Bone marrow (tissue), 2 donors: ENCODE measurements around the gene C11orf21.
"Not testable (repeated sequence)": the region's sequence is repeated elsewhere in the genome, so short reads cannot be mapped to it uniquely, and the experiment has no call there.

Source experiments
- DNase-seq, 2 donors: peaks; one replicate each; lab custom pipeline; 2025; lab: John Stamatoyannopoulos, UW

C11orf21 gene

DNA sequence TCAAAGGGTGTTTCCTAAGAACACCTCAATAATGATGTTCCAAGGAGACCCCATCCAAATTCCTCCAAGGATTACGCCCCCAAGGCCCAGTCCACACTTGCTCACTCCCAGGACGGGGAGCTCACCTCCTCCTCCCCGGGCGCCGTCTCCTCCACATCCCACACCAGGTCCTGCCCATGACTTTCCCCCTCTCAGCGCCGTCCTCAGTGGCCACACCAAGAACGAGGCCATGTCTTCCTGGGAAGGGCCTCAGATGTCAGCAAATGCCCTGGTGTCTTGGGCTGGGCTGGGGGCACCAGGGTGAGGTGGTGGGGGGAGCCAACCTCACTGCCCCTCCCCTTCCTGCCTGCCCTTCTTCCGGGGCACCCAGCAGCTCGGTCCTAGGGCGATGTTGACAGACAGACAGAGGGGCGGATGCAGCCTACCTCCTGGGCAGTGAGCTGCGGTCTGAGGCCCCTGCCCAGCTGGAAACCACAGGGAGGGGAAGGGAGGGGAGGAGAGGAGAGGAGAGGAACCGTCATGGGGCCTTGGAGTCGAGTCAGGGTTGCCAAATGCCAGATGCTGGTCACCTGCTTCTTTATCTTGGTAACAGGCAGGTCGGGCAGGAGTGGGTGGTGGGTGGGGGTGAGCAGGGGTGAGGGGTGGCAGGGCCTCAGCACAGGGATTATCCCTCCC, at the start of gene C11orf21, which contains the start of gene TSPAN32:
C11orf21 (minus strand) TSS at position 288 of the 675 bp plus-strand sequence; CDS start at position 178, 110 bp downstream.
TSPAN32 (plus strand) TSS at position 383 of the 675 bp plus-strand sequence; CDS start at position 520, 137 bp downstream.
- DNase-seq: peak; percentile 53 to 64

- no peak for DNase-seq
Measured at GRCh38 chr11:2348986-2349385, 47.3 kb upstream of the C11orf21 start.

GRCh38 chr11:2347308-2347830, 45.7 kb upstream of the C11orf21 start:
- no peak for DNase-seq

GRCh38 chr11:2346586-2347307, 45.0 kb upstream of the C11orf21 start:
- no peak for DNase-seq

GRCh38 chr11:2346014-2346413, 44.3 kb upstream of the C11orf21 start:
- DNase-seq: no peak

DNA sequence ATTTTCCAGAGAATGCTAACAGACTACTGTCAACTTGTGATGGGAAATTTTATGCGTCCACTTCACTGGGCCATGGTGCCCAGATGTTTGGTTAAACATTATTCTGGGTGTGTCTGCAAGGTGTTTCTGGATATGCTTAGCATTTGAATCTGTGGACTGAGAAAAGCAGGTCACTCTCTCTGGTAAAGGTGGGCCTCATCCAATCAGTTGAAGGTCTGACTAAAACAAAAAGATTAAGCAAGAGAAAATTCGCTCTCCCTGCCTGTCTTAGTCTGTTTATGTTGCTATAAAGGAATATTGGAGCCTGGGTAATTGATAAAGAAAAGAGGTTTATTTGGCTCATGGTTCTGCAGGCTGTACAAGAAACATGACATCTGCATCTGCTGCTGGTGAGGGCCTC, 43.3 kb upstream of the C11orf21 start:
- DNase-seq: no peak

GRCh38 chr11:2343502-2343901, 41.8 kb upstream of the C11orf21 start:
- DNase-seq: no peak

GRCh38 chr11:2342981-2343380, 41.3 kb upstream of the C11orf21 start:
- DNase-seq: no peak

DNA sequence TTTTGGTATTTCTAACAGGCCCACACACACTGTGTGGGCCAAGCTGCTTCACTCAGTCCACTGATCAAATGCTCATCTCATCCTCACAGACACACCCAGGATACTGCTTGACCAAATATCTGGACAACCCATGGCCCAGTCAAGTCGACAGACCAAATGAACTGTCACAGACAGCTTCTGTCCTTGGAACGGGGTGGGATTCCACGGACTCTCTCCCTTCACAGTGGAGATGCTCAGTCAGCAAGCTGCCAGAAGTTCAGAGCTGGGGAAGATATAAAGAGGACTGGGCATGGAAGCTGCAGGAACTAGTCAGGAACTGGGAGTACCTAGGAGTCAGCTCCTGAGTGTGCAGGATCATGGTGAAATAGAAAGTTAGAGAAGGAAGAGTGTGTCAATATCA, 40.8 kb upstream of the C11orf21 start:
- no peak for DNase-seq

DNA sequence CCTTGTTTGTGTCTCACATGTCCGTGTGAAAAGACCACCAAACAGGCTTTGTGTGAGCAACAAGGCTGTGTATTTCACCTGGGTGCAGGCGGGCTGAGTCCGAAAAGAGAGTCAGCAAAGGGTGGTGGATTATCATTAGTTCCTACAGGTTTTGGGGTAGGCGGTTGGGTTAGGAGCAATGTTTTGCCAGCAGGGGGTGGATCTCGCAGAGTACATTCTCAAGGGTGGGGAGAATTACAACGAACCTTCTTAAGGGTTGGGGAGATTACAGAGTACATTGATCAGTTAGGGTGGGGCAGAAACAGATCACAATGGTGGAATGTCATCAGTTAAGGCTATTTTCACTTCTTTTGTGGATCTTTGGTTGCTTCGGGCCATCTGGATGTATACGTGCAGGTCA, 37.0 kb upstream of the C11orf21 start:
- not testable (repeated sequence) for DNase-seq

DNA sequence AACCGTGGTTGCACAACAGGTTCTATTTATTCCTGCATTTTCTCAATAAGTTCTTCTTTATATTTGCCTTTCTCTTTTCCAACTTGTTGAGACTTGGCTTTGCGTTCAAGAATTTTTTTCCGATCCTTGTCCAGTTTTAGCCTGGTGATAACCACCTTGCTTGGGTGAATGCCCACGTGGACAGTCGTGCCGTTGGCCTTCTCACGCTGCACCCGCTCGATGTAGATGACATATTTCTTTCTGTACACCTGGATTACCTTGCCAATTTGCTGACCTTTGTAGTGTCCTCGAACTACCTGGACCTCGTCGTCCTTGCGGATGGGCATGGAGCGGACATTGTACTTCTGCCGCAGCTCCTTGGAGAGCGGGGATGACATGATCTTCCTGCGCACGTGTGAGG, 33.6 kb upstream of the C11orf21 start:
- not testable (repeated sequence) for DNase-seq

DNA sequence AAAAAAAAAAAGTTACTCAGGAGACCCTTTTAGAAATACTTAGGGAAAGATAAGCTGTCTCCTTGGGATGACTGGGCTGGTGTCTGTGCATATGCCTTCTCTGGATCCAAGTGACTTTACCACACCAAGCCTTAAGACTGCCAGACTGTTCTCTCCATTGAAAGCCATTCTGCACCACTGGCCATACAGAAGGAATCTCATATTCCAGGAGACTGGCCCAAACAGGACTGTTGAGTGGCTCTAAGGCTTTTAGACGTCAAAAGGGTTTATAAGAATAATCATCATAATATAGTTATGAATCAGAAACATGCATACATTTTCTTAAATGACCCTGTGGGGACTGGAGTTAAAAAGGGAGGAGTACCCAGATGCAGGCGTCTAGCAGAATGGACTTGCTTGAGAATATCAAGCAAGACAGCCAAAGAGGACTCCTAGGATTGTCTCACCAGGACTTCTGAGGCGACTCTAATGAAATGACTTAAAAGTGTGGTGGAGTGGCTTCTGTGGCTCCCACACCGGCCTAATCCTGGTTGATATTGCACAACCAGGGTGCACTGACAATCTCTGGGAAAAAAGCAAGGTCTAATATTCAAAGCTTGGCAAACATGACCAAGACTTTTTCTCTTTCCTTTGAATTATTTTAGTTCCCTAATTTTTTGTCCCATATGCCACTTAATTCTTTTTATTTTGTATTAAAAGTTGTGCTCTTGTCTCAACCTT, 31.9 kb upstream of the C11orf21 start:
- DNase-seq: not testable (repeated sequence)

DNA sequence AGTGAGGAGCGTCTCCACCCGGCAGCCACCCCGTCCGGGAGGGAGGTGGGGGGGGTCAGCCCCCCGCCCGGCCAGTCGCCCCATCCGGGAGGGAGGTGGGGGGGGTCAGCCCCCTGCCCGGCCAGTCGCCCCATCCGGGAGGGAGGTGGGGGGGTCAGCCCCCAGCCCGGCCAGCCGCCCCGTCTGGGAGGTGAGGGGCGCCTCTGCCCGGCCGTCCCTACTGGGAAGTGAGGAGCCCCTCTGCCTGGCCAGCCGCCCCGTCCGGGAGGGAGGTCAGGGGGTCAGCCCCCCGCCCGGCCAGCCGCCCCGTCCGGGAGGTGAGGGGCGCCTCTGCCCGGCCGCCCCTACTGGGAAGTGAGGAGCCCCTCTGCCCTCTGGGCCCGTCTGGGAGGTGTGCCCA, 30.9 kb upstream of the C11orf21 start:
- DNase-seq: not testable (repeated sequence)

- no peak for DNase-seq
Measured at GRCh38 chr11:2331404-2331803, 29.7 kb upstream of the C11orf21 start.

GRCh38 chr11:2330696-2331095, 29.0 kb upstream of the C11orf21 start:
- no peak for DNase-seq

- DNase-seq: no peak
Measured at GRCh38 chr11:2329551-2329950, 27.8 kb upstream of the C11orf21 start.

- DNase-seq: no peak
Measured at GRCh38 chr11:2328656-2329354, 27.1 kb upstream of the C11orf21 start.

DNA sequence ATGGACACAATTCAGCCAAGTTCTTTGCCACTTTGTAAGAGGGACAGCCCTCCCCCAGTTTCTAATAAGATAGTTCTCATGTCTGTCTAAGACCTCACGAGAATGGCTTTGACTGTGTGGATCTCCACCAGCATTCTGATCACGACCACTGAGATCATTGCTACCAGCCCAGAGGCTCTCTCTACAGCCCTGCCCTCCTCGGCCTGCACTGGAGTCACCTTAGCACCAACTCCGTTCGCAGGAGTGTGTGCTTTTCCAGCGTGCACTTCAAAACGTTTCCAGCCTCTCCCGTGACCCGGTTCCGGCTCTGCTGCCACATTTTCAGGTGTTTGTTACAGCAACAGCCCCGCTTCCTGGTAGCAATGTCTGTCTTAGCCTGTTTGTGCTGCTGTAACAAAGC, 26.3 kb upstream of the C11orf21 start:
- no peak for DNase-seq

DNA sequence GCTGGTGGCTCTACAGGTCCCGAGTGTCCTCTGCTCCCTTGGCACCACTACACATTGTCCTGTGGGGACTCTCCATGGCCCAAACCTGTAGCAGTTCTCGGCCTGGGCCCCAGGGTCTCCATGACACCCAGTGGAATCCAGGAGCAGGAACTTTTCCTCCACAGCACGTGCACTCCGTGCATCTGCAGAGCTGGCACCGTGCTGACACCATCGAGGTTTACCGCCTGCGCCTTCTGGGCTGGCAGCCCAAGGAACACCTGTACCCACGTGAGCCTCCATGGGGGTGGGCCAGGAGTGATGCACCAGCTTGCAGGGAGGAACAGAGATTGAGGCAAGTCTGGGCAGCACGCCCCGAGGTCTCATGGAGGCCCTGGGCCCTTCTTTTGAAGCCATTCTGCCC, 25.3 kb upstream of the C11orf21 start:
- no peak for DNase-seq

- DNase-seq: no peak
Measured at GRCh38 chr11:2325719-2326118, 24.0 kb upstream of the C11orf21 start.

GRCh38 chr11:2325123-2325522, 23.4 kb upstream of the C11orf21 start:
- DNase-seq: no peak

DNA sequence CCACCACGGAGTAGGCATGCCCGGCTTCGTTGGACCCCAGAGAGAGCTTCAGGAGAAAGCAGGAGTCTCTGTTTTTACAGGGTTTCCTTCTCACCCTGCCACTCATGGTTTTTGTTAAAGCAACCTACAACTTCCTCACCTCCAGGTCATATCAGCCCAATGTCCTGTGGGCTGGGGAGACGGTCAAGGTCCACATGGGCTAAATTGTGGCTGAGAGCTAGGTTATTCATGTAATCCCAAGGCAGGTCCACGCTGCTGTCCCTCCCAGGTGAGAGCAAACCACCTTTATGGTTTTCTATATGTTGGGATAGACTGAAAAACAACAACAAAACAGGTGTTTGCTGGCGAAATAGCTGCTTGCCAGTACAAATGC, 19.6 kb upstream of the C11orf21 start:
- DNase-seq: no peak
